ENCODE data around the gene PPL. TPM values are rescaled to one million over a fixed set of nuclear protein-coding genes. Genes with fewer than 3 reads are reported as not detected.

Gene PPL
- total RNA-seq, 1 donor from 2014 or later = not detected

GRCh38 chr16:4846503-4846900 is 90.4 kb downstream of the PPL start:
- intact Hi-C loops (cut with micrococcal nuclease) = loop anchor here (2.0 to 5.0 kb wide), 8 partner anchors 154 to 574 kb away; partner anchors contain the start of genes ALG1, DNAJA3, MGRN1 and NAGPA
- peak; percentile 29 for DNase-seq (ENCODE audit: low spot score)
- Mint-ChIP-seq H3K9me3 (no peaks in the 10 kb centered on the region), H3K27me3 (ENCODE audit: insufficient read depth) (no peaks in the 10 kb centered on the region), H3K4me1 (ENCODE audit: low read depth) (peaks cover 49% of the 10 kb centered on the region), H3K4me3 (peak overlapping the region; percentile 87), H3K36me3 (ENCODE audit: low read depth) (peaks cover 33% of the 10 kb centered on the region), H3K27ac (peak overlapping the region; percentile 80)

DNA sequence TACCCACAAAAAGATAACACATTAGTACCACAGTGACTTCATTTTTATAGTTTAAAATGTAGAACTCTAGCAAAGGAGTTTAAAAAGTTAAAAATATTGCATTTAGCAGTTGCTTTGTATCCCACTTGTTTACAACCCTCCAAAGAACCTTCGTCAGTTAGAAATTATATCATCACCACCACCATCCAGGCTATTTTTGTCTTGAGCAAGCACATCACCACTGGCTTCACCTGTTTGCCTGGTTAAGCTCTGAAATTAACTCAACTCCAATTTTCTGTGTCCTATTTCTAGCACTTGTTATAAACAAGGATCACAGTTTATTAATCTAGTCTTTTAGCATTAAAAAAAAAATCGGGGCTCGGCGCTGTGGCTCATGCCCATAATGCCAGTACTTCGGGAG is 96.0 kb downstream of the PPL start:
- intact Hi-C loops (cut with micrococcal nuclease) = no loop called here
- H3K36me3 Mint-ChIP-seq (ENCODE audit: low read depth) = peaks cover 51% of the 10 kb centered on the region
- DNase-seq (ENCODE audit: low spot score) = no peak
- H3K27me3 Mint-ChIP-seq (ENCODE audit: insufficient read depth) = no peaks in the 10 kb centered on the region
- H3K4me3 Mint-ChIP-seq = no peak overlapping the region
- no peaks in the 10 kb centered on the region for H3K9me3 Mint-ChIP-seq
- H3K27ac Mint-ChIP-seq = no peak overlapping the region
- H3K4me1 Mint-ChIP-seq (ENCODE audit: low read depth) = peaks cover 20% of the 10 kb centered on the region

GRCh38 chr16:4839942-4840341 is 97.0 kb downstream of the PPL start:
- intact Hi-C loops (cut with micrococcal nuclease) = no loop called here
- Mint-ChIP-seq H3K4me1 (ENCODE audit: low read depth) (peaks cover 12% of the 10 kb centered on the region), H3K36me3 (ENCODE audit: low read depth) (peaks cover 47% of the 10 kb centered on the region), H3K9me3 (no peaks in the 10 kb centered on the region), H3K27ac (no peak overlapping the region), H3K4me3 (no peak overlapping the region), H3K27me3 (ENCODE audit: insufficient read depth) (no peaks in the 10 kb centered on the region)
- DNase-seq (ENCODE audit: low spot score) = no peak

GRCh38 chr16:4837733-4838501 is 99.0 kb downstream of the PPL start:
- intact Hi-C loops (cut with micrococcal nuclease) = no loop called here
- no peak overlapping the region for H3K27ac Mint-ChIP-seq

DNA sequence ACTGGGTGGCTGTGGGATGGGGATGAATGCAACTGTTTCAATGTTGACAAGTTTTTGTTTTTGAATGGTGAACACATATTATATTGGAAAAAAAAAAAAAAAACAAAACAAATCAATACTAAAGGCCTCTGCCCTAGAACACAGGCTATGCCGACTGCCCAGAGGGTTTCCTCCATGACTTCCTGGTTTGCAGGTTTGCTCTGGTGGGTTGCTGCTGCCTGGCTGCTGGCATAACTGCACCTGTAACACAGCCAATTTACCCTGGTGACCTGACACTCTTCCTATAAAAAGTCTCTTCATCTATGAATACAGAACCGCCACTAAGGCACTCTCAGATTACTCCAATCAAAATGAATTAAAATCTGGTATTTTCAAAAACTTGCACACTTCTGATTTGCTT is 100.2 kb downstream of the PPL start:
- Mint-ChIP-seq H3K4me1 (ENCODE audit: low read depth) (peaks cover 8% of the 10 kb centered on the region), H3K27me3 (ENCODE audit: insufficient read depth) (no peaks in the 10 kb centered on the region), H3K9me3 (no peaks in the 10 kb centered on the region), H3K4me3 (no peak overlapping the region), H3K27ac (no peak overlapping the region), H3K36me3 (ENCODE audit: low read depth) (peaks cover 43% of the 10 kb centered on the region)
- DNase-seq (ENCODE audit: low spot score) = no peak
- intact Hi-C loops (cut with micrococcal nuclease) = no loop called here

More at GRCh38 chr16:4837733-4838501, 99.0 kb downstream of the PPL start:
- peaks cover 8% of the 10 kb centered on the region for H3K4me1 Mint-ChIP-seq (ENCODE audit: low read depth)
- no peak for DNase-seq (ENCODE audit: low spot score)
- no peaks in the 10 kb centered on the region for H3K9me3 Mint-ChIP-seq
- H3K4me3 Mint-ChIP-seq = no peak overlapping the region
- no peaks in the 10 kb centered on the region for H3K27me3 Mint-ChIP-seq (ENCODE audit: insufficient read depth)
- H3K36me3 Mint-ChIP-seq (ENCODE audit: low read depth) = peaks cover 38% of the 10 kb centered on the region

DNA sequence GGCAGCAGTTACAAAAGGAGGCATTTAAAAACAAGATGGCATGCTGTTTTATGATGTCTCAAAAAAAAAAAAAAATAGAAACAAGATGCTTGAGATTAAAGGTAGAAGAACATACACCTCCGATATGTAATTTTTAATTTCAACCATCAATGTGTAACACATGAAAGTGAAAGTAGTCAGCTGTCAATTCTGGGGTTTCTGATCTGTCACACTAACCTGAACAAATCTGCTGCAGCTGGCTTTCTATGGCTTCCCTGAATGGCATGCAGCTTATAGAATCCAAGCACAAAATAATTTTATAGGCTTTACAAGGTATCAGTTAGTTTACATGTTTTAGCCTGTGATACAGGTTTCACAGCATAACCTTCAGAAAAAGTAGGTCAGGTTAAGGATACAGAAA is 103.4 kb downstream of the PPL start:
- Mint-ChIP-seq H3K27ac (no peak overlapping the region), H3K9me3 (no peaks in the 10 kb centered on the region), H3K27me3 (ENCODE audit: insufficient read depth) (no peaks in the 10 kb centered on the region), H3K4me1 (ENCODE audit: low read depth) (no peaks in the 10 kb centered on the region), H3K36me3 (ENCODE audit: low read depth) (peaks cover 41% of the 10 kb centered on the region), H3K4me3 (no peak overlapping the region)
- intact Hi-C loops (cut with micrococcal nuclease) = no loop called here
- no peak for DNase-seq (ENCODE audit: low spot score)

DNA sequence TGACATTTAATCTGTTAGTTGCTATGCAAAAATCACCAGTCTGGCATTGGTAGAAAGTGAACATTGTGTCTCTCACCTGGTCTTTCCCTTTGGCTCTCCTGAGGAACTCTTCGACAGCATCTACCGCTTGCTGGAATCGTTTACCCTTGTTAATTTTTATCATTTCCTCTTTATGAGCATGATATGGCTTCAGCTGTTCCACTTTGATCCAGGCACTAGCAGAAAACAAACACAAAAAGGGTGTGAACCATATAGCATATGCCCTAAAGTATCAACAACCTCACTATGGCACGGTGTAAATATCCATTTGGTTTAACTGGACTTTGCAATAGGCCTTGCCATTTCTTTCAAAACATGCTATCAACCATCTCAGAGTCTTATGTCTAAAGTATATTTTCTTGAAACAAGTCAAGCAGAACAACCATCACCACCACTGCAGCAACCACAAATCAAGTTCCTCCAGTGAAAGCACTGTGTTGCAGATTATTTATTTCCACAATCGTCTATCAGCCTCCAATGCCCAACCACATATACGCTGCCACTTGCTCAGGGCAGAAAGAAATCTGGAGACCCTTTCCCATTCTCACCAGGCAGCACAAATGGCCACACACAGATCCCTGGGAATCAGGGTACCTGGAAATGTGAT is 104.1 kb downstream of the PPL start:
- DNase-seq (ENCODE audit: low spot score) = no peak
- Mint-ChIP-seq H3K9me3 (no peaks in the 10 kb centered on the region), H3K4me3 (no peak overlapping the region), H3K36me3 (ENCODE audit: low read depth) (peaks cover 45% of the 10 kb centered on the region), H3K4me1 (ENCODE audit: low read depth) (no peaks in the 10 kb centered on the region), H3K27me3 (ENCODE audit: insufficient read depth) (no peaks in the 10 kb centered on the region), H3K27ac (no peak overlapping the region)
- intact Hi-C loops (cut with micrococcal nuclease) = no loop called here

Other genes starting within 250 kb of the PPL start
- gene NUDT16L1, start 243.6 kb downstream of the PPL start, total RNA-seq = 39.9 and 41.9 TPM in 2 replicates
- 21.1 and 25.8 TPM in 2 replicates for gene ANKS3, start 202.9 kb downstream of the PPL start, total RNA-seq
- gene DNAAF8, start 202.6 kb downstream of the PPL start, total RNA-seq = not detected in 2 replicates
- gene ZNF500, start 170.0 kb downstream of the PPL start, total RNA-seq = 16.6 and 17.4 TPM in 2 replicates
- gene SEPTIN12, start 148.8 kb downstream of the PPL start, total RNA-seq = not detected in 2 replicates
- not detected in 2 replicates for gene SMIM22, start 141.8 kb downstream of the PPL start, total RNA-seq
- gene ROGDI, start 134.5 kb downstream of the PPL start, total RNA-seq = 3.3 and 3.5 TPM in 2 replicates
- 119 and 120 TPM in 2 replicates for gene GLYR1, start 89.9 kb downstream of the PPL start, total RNA-seq
- 39.6 and 42.6 TPM in 2 replicates for gene UBN1, start 89.7 kb downstream of the PPL start, total RNA-seq
- not detected in 2 replicates for gene SEC14L5, start 21.2 kb upstream of the PPL start, total RNA-seq
- 11.6 and 12.5 TPM in 2 replicates for gene NAGPA, start 96.8 kb upstream of the PPL start, total RNA-seq
- not detected in 2 replicates for gene C16orf89, start 128.8 kb upstream of the PPL start, total RNA-seq
- 40.0 and 41.4 TPM in 2 replicates for gene ALG1, start 134.7 kb upstream of the PPL start, total RNA-seq
- gene EEF2KMT, start 160.6 kb upstream of the PPL start, total RNA-seq = 27.5 and 27.7 TPM in 2 replicates